Measurements from ENCODE around the gene PXN.

PXN gene

DNA sequence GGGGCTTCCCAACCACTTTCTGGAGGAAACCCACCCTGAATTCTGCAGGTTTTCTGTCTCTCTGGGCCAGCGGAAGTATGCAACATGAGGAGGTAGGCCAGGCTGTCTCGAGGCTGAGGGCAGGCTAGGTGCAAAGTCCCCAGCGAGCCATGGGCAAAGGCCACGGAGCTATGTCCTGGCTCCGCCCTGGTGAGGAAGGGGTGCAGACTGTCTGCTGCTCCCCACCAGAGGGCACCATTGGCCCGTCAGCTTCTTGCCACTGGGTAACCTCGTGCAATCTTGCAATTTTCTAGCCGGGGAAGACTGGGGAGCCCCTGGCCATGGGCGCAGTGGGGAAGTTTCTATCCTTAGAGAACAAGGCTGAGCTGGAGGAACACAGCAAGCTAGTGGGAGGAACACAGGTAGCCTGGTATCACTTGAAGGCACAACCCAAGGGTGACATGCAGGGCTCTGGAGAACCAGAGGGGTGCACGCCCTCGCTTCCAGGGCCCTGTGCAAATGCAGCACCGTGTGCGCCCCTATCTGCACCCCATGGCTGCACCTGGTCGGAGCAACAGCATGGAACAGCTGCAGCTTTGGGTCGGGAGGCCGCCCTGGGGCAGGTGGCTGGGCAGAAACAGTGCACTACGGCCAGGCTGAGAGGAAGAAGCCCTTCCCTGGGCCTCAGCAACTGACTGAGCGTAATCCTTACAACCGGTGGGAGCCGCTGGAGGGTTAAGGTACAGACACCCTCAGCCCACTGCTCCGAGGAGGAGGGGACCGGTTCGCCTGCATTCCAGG, 37.0 kb downstream of the PXN start:
- Histone ChIP-seq H3K9ac (ENCODE audit: low read depth, low read length) (peak overlapping the region; percentile 48), H3K36me3 (ENCODE audit: insufficient read depth, low read length) (peaks cover 6% of the 10 kb centered on the region; the same call in 1 of the 2 replicates), H3K4me1 (ENCODE audit: insufficient read depth, low read length) (peaks cover 64% of the 10 kb centered on the region)

DNA sequence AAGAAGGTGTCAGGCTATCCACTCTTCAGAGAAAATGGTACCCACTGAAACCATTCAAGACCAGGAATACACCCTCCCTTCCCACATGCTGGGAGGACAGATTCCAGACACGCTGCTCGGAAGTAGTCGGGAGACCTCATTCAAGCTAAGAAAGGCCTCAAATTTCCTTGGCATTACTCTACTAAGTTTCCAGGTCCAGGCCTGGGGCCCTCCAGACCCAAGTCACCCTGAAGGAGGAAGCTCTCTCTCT, 37.6 kb downstream of the PXN start:
- H3K4me1 ChIP-seq (ENCODE audit: insufficient read depth, low read length) = peaks cover 59% of the 10 kb centered on the region
- H3K36me3 ChIP-seq (ENCODE audit: insufficient read depth, low read length) = peaks cover 6% of the 10 kb centered on the region; the same call in 1 of the 2 replicates
- no peaks in the 10 kb centered on the region for H3K9me3 ChIP-seq (ENCODE audit: control insufficient read depth, insufficient read depth, low read length)
- H3K9ac ChIP-seq (ENCODE audit: low read depth, low read length) = peak overlapping the region; percentile 48; the same call in 1 of the 2 replicates

More for the DNA sequence above, 37.0 kb downstream of the PXN start:
- H3K9me3 ChIP-seq (ENCODE audit: control insufficient read depth, insufficient read depth, low read length) = no peaks in the 10 kb centered on the region

DNA sequence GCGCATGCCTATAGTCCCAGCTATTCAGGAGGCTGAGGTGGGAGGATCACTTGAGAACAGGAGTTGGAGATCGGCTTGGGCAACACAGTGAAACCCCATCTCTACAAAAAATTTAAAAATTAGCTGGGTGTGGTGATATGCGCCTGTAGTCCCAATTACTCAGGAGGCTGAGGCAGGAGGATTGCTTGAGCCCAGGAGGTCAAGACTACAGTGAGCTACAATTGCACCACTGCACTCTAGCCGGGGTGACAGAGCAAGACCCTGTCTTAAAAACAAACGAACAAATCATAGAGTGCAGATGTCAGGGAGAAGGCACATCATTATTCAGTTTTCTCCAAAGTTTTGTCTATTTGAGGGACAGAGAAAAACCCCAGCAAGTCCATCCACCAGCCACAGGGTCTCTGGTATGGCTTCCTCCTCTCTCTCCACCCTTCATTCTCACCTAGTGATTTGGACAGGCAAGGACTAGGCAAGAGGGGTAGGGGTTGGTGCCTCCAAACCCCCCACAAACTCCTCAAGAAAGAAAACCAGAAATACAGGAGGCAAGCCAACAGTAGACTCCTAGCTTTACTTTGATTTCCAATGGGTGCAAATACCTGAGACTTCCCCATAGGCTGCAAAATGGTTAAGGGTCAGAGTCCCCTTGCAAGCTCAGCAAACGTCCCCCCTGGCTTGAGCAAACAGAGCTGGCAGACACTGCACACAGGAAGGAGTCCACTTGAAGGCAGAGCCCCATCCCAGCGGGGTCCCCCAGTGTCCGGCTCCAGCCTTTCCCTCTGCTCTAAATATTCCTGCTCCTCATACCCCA, 38.1 kb downstream of the PXN start:
- H3K4me1 ChIP-seq (ENCODE audit: insufficient read depth, low read length) = peaks cover 54% of the 10 kb centered on the region
- H3K9ac ChIP-seq (ENCODE audit: low read depth, low read length) = no peak overlapping the region
- H3K36me3 ChIP-seq (ENCODE audit: insufficient read depth, low read length) = peaks cover 11% of the 10 kb centered on the region; the same call in 1 of the 2 replicates
- H3K9me3 ChIP-seq (ENCODE audit: control insufficient read depth, insufficient read depth, low read length) = no peaks in the 10 kb centered on the region

DNA sequence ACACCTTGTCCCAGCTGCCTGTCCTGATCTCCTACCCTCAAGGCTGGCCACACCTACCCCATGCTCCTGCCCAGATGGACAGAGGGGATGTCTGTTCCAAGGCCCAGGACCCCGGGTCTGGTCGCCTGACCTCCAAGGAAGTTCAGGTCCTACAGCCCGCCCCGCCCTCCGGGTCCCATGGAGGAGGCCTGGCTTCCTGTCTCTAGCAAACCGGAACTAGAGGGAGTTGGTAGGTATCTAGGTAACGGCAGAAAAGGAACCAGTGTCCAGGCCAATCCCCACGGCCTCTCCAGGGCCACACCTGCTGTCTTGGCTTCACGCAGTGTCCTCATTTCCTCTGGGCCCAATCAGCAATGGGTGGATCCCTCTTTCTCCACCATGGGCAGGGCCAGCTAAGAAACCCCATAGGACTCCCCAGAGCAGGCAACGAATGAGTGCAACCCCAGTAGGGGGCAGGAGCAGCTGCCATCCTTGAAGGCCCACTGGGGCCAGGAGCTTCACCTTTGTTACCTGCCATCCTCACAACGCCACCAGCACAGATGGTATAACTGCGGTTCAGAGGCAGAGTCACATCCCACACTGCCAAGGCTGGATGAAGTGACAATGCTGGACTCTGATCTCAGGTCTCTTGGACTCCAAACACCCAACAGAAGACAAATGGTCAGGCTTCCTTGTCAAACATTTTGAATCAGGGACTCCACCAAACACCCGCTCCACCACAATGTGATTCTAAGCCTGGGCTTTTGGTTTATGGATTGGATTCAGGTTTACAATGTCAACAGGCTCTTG, 39.5 kb downstream of the PXN start:
- no peaks in the 10 kb centered on the region for H3K9me3 ChIP-seq (ENCODE audit: control insufficient read depth, insufficient read depth, low read length)
- H3K36me3 ChIP-seq (ENCODE audit: insufficient read depth, low read length) = peaks cover 16% of the 10 kb centered on the region
- no peak overlapping the region for H3K9ac ChIP-seq (ENCODE audit: low read depth, low read length)
- peaks cover 42% of the 10 kb centered on the region for H3K4me1 ChIP-seq (ENCODE audit: insufficient read depth, low read length)

- H3K9ac ChIP-seq (ENCODE audit: low read depth, low read length) = no peak overlapping the region
- H3K36me3 ChIP-seq (ENCODE audit: insufficient read depth, low read length) = peaks cover 18% of the 10 kb centered on the region
- H3K9me3 ChIP-seq (ENCODE audit: control insufficient read depth, insufficient read depth, low read length) = no peaks in the 10 kb centered on the region
- peaks cover 36% of the 10 kb centered on the region for H3K4me1 ChIP-seq (ENCODE audit: insufficient read depth, low read length)
Observed at GRCh38 chr12:120225200-120225558, 40.4 kb downstream of the PXN start.

- H3K36me3 ChIP-seq (ENCODE audit: insufficient read depth, low read length) = peaks cover 19% of the 10 kb centered on the region
- H3K4me1 ChIP-seq (ENCODE audit: insufficient read depth, low read length) = peaks cover 29% of the 10 kb centered on the region
- H3K9ac ChIP-seq (ENCODE audit: low read depth, low read length) = no peak overlapping the region
- no peaks in the 10 kb centered on the region for H3K9me3 ChIP-seq (ENCODE audit: control insufficient read depth, insufficient read depth, low read length)
Observed at GRCh38 chr12:120224304-120225199, 41.0 kb downstream of the PXN start.

- H3K4me1 ChIP-seq (ENCODE audit: insufficient read depth, low read length) = peaks cover 22% of the 10 kb centered on the region
- no peak overlapping the region for H3K9ac ChIP-seq (ENCODE audit: low read depth, low read length)
- peaks cover 19% of the 10 kb centered on the region for H3K36me3 ChIP-seq (ENCODE audit: insufficient read depth, low read length)
- no peaks in the 10 kb centered on the region for H3K9me3 ChIP-seq (ENCODE audit: control insufficient read depth, insufficient read depth, low read length)
Observed at GRCh38 chr12:120223458-120224303, 41.8 kb downstream of the PXN start.

- Histone ChIP-seq H3K4me1 (ENCODE audit: insufficient read depth, low read length) (peaks cover 11% of the 10 kb centered on the region; the same call in 1 of the 2 replicates), H3K9ac (ENCODE audit: low read depth, low read length) (no peak overlapping the region), H3K36me3 (ENCODE audit: insufficient read depth, low read length) (peaks cover 19% of the 10 kb centered on the region), H3K9me3 (ENCODE audit: control insufficient read depth, insufficient read depth, low read length) (no peaks in the 10 kb centered on the region)
Observed at GRCh38 chr12:120222288-120222832, 43.2 kb downstream of the PXN start.

- Histone ChIP-seq H3K36me3 (ENCODE audit: insufficient read depth, low read length) (peaks cover 15% of the 10 kb centered on the region), H3K4me1 (ENCODE audit: insufficient read depth, low read length) (peaks cover 6% of the 10 kb centered on the region; the same call in 1 of the 2 replicates), H3K9ac (ENCODE audit: low read depth, low read length) (no peak overlapping the region), H3K9me3 (ENCODE audit: control insufficient read depth, insufficient read depth, low read length) (no peaks in the 10 kb centered on the region)
Observed at GRCh38 chr12:120221576-120221900, 44.0 kb downstream of the PXN start.

- Histone ChIP-seq H3K9me3 (ENCODE audit: control insufficient read depth, insufficient read depth, low read length) (no peaks in the 10 kb centered on the region), H3K36me3 (ENCODE audit: insufficient read depth, low read length) (peaks cover 13% of the 10 kb centered on the region), H3K4me1 (ENCODE audit: insufficient read depth, low read length) (0 out of 2 replicates have a peak, but pooled peaks cover 1% of the 10 kb centered on the region), H3K9ac (ENCODE audit: low read depth, low read length) (no peak overlapping the region)
Observed at GRCh38 chr12:120220838-120221575, 44.5 kb downstream of the PXN start.

- H3K9ac ChIP-seq (ENCODE audit: low read depth, low read length) = no peak overlapping the region
Observed at GRCh38 chr12:120218680-120219606, 46.6 kb downstream of the PXN start.

More at GRCh38 chr12:120218680-120219606, 46.6 kb downstream of the PXN start:
- H3K36me3 ChIP-seq (ENCODE audit: insufficient read depth, low read length) = peaks cover 13% of the 10 kb centered on the region
- no peaks in the 10 kb centered on the region for H3K4me1 ChIP-seq (ENCODE audit: insufficient read depth, low read length)
- H3K9me3 ChIP-seq (ENCODE audit: control insufficient read depth, insufficient read depth, low read length) = no peaks in the 10 kb centered on the region

Measured in ES-I3 (cell line).